HG03135 (cell line): ENCODE measurements around the gene OSTN.

Experiments
- ATAC-seq: cut with Tn5 transposase; IDR thresholded peaks from one replicate; pipeline ENCODE4 v1.9.1; 2021; ENCODE audit warnings: mild to moderate bottlenecking, moderate library complexity; ENCODE audit not compliant: unreplicated experiment

OSTN gene

DNA sequence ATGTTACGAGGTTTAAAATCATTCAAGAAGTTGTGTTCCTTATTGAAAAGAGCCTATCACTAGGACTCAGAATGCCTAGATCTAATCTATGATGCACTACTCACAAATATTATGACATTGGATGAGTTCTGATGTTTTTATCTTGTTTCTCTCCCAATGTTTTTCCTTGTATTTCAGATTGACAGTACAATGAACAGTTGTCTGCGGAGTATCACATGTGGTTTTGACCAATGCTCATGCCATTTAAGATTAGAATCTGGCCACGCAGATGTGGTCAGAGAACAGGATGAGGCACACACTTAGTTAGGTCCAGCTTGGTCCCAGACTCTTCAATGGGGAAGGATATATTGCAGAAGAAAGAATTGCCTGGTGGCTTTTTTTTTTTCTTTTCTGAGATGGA lies 104.6 kb downstream of the OSTN start:
- ATAC-seq, result no peak

DNA sequence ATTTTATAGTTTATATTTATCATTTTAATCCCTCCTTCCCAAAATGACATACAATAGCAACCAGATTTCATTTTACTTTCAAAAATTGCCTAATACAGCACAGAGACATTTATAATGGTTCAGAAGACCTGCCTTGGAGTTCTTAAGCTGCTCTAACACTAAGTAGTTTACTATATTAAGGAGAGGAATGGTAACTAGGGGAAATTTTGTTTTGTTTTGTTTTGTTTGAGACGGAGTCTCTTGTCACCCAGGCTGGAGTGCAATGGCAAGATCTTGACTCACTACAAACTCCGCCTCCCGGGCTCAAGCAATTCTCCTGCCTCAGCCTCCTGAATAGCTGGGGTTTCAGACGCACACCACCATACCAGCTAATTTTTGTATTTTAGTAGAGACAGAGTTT lies 107.4 kb downstream of the OSTN start:
- ATAC-seq, result no peak

DNA sequence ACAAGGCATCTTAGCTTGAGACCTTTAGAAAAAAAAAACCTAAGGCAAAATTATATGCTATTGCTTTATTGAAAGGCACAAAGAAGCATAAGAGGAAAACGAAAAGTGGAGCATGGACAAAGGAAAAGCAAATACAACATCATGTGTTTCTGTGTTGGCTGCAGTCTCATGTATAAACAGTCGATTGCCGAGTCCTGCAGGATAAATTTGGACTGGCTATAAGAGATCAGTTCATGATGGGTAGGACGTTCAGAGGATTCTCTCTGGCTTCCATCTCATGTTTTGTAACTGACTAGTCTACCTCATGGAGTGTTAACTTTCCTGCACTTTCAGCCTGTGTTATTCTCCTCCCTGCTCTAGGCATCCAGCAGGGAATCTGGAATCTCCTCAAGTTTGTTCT lies 108.3 kb downstream of the OSTN start:
- ATAC-seq, result no peak

DNA sequence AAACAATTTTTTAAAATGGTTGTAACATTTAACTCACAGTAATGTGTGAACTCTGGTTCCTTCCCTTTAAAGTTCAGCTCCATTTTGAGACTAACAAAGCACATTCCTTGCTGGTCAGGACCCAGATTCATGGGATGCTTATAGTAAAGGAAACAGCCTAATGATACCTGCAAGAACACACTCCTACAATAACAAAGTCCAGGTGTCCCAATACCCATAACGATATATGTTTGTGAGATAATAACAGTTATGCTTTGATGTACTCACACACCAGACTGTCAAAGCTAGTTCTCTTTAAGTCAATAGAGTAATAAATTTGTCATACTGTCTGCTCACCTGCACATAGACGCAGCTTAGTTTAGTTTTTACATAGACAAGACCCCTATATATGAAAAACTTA lies 114.3 kb downstream of the OSTN start:
- ATAC-seq, result no peak

DNA sequence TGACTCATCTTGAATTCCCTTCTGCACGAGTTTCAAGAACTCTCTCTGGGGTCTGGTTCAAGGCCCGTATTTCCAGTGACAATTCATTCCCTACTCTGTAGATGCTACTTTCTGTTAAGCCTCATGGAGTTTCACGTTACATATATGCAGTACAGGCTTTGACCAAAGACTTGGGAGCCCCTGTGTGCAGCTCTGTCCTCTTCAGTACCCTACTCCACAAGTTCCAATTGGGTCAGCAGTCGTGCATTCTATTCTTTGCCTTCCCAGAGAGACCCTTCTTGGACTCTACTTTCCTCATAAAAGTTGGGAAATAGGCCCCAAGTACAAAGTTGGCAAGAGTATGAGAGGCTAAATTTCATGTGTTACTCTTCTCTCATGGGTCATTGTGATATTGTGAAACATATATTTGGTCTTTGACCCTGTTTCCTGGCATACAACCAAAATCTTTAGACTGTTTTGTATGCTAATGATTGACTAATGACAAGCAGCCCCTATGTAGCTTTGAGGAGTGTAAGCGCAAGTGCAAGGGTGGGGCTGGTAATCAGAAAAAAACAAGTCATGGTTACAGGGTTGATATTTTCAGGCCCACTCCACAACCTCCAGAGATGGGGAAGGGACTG lies 115.2 kb downstream of the OSTN start:
- ATAC-seq, result no peak
